ENCODE measurements around the gene FZR1. TPM values are rescaled to one million over a fixed set of nuclear protein-coding genes. Genes with fewer than 3 reads are reported as not detected.

Gene FZR1
- total and polyA plus RNA-seq, 2 of the 8 experiments (the other 6 are each of a cell fraction or from before 2014, with no cell fraction given), result 21.6 to 35.5 TPM

GRCh38 chr19:3524904-3525451 lies 18.9 kb downstream of the FZR1 start:
- H4K91ac ChIP-seq (replicated peaks; ENCODE audit: insufficient read length, low read length), result no peak overlapping the region
- H2BK5ac ChIP-seq (ENCODE audit: low read depth, low read length), result no peak overlapping the region
- 87% methylated on average over 17 of the region's 20 CpGs; no CpG with 5 or more reads in 1 of the 2 experiments for WGBS, 2 experiments (ENCODE audit: extremely low coverage in 1 of 2, insufficient coverage in 1 of 2, insufficient read length in 1 of 2, insufficient replicate concordance in 2 of 2, low coverage in 1 of 2, low lambda C conversion rate in 2 of 2, missing lambda C conversion rate in 1 of 2)
- POLR2A ChIA-PET (ENCODE audit: partially characterized antibody), result interaction anchor here (0.9 to 4.3 kb wide), 3 partner anchors 10 to 15 kb away, joined by 3 to 30 read pairs (median 4); partner anchors contain the start of gene TEKTIP1
- CTCF ChIA-PET (ENCODE audit: partially characterized antibody), result interaction anchor here (0.6 to 2.2 kb wide), 5 partner anchors 15 to 132 kb away, joined by 3 to 7 read pairs (median 3); no protein-coding TSS in a partner anchor
- no peak for DNase-seq (ENCODE audit: low read depth in 1 of 2, low spot score in 2 of 2)
- peaks cover 0 to 11% (median 3%) of the 10 kb centered on the region in 4 experiments; a peak in 4 of 8 replicates for H3K36me3 ChIP-seq (ENCODE audit: control insufficient read depth in 2 of 4, insufficient read depth in 4 of 4, low read length in 3 of 4)
- no peak overlapping the region for H2BK120ac ChIP-seq (replicated peaks; ENCODE audit: low read depth, low read length)
- H2AFZ ChIP-seq (ENCODE audit: low read length), result no peak overlapping the region
- no peaks in the 10 kb centered on the region; the same call in 1 of the 2 replicates for H3K79me1 ChIP-seq (ENCODE audit: low read depth, low read length)
- H3K9me3 ChIP-seq (ENCODE audit: insufficient read depth in 2 of 2, low read depth in 1 of 2, low read length in 1 of 2), result no peaks in the 10 kb centered on the region
- peaks cover 9% of the 10 kb centered on the region; the same call in 1 of the 2 replicates for H3K23me2 ChIP-seq (ENCODE audit: low read depth, low read length)
- H3K56ac ChIP-seq (replicated peaks; ENCODE audit: insufficient read length, low read depth, low read length), result no peak overlapping the region
- no peak overlapping the region for H2BK15ac ChIP-seq (ENCODE audit: low read length)
- no peak overlapping the region for H3K23ac ChIP-seq (ENCODE audit: insufficient read length)
- peaks cover 0 to 19% of the 10 kb centered on the region in 2 experiments; a peak in 2 of 4 replicates for H3K79me2 ChIP-seq (ENCODE audit: control insufficient read depth in 1 of 2, insufficient read depth in 2 of 2, low read length in 2 of 2)
- no peak overlapping the region for H3K4me2 ChIP-seq (ENCODE audit: insufficient read depth in 1 of 2, low read depth in 2 of 2, low read length in 2 of 2)
- FAIRE-seq, result no peak
- no peak overlapping the region for H3K18ac ChIP-seq (ENCODE audit: extremely low read depth, low read length)
- H3K4ac ChIP-seq (replicated peaks; ENCODE audit: insufficient read length, low read depth, low read length), result no peak overlapping the region
- no peak overlapping the region for H2BK12ac ChIP-seq (ENCODE audit: low read depth, low read length)
- H4K20me1 ChIP-seq (replicated peaks in 1 of 2; ENCODE audit: control insufficient read depth in 1 of 2, insufficient read depth in 2 of 2, low read length in 2 of 2), result peaks cover 0 to 16% of the 10 kb centered on the region in 2 experiments
- no peak overlapping the region for H3K9ac ChIP-seq (replicated peaks in 1 of 4; ENCODE audit: extremely low read depth in 1 of 4, low read depth in 3 of 4, low read length in 3 of 4)
- H3K27ac ChIP-seq (ENCODE audit: low read depth, low read length), result no peak overlapping the region
- no peaks in the 10 kb centered on the region for H3K27me3 ChIP-seq (replicated peaks in 1 of 4; ENCODE audit: control insufficient read depth in 3 of 4, extremely low read depth in 1 of 4, insufficient read depth in 3 of 4, low read length in 3 of 4)
- H4K5ac ChIP-seq (ENCODE audit: insufficient read length, low read depth, low read length), result no peak overlapping the region
- no peak overlapping the region for H2BK20ac ChIP-seq (ENCODE audit: low read length)
- H3K4me1 ChIP-seq (replicated peaks in 1 of 4; ENCODE audit: control insufficient read depth in 3 of 4, insufficient read depth in 4 of 4, low read length in 3 of 4), result peaks cover 0 to 10% (median under 1%) of the 10 kb centered on the region in 4 experiments; a peak in 5 of 7 replicates
- H4K8ac ChIP-seq (ENCODE audit: extremely low read depth, insufficient read depth, low read length), result no peak overlapping the region
- no peak overlapping the region for H2AK5ac ChIP-seq (ENCODE audit: low read depth, low read length)
- no peak overlapping the region for H3K4me3 ChIP-seq (ENCODE audit: extremely low read depth in 1 of 4, insufficient read depth in 2 of 4, low read depth in 3 of 4, low read length in 4 of 4)
- no peak overlapping the region for H3K14ac ChIP-seq (ENCODE audit: insufficient read length)
- TF ChIP-seq PHF8 (conservative IDR thresholded peaks at IDR 0.05; ENCODE audit: low read depth, low read length) (no peak), RXRA (IDR thresholded peaks at IDR 0.05; ENCODE audit: insufficient read depth, low read depth, low read length) (no peak), CBX8 (IDR thresholded peaks at IDR 0.05; ENCODE audit: borderline replicate concordance, low read depth, low read length) (no peak), KDM1A (IDR thresholded peaks at IDR 0.05; ENCODE audit: borderline replicate concordance, low read length) (no peak), NANOG (IDR thresholded peaks at IDR 0.05; ENCODE audit: insufficient read depth, low read depth, low read length, poor library complexity, severe bottlenecking) (no peak), CBX5 (IDR thresholded peaks at IDR 0.05; ENCODE audit: low read depth, low read length) (no peak), NRF1 (IDR thresholded peaks at IDR 0.05; ENCODE audit: low read depth, low read length) (no peak), SRF (IDR thresholded peaks at IDR 0.05; ENCODE audit: low read depth, low read length) (no peak), SIN3A (conservative IDR thresholded peaks at IDR 0.05 in 1 of 2, IDR thresholded peaks at IDR 0.05 in 1 of 2; ENCODE audit: low read depth in 1 of 2, low read length in 2 of 2) (no peak), BRCA1 (IDR thresholded peaks at IDR 0.05; ENCODE audit: low read depth, low read length) (no peak), POLR2AphosphoS5 (IDR thresholded peaks at IDR 0.05; ENCODE audit: low read depth, low read length) (no peak), JUN (IDR thresholded peaks at IDR 0.05; ENCODE audit: low read depth, low read length) (no peak), SP4 (IDR thresholded peaks at IDR 0.05; ENCODE audit: low read length) (no peak)
